SK-N-SH treated with all-trans-retinoic acid at 6 μM for 48 hours (cell line): ENCODE results near the gene FTO.

ENCODE experiments used
- ATAC-seq: fragments of 200-7000 bp; cut with Tn5 transposase; 3 replicates; pipeline ENCODE4 v1.9.1; 2020; ENCODE audit warnings: mild to moderate bottlenecking, moderate library complexity
- ARNTL ChIP-seq: fragments of 450-650 bp; formaldehyde crosslinking; IDR thresholded peaks from 2 replicates; pipeline ENCODE4 v1.5.0; 2020; ENCODE audit warnings: low read depth, mild to moderate bottlenecking, moderate library complexity, borderline replicate concordance
- BACH2 ChIP-seq: fragments of 250-450 bp; sonication (Bioruptor Pico); IDR thresholded peaks from 2 replicates; pipeline ENCODE4 v1.9.0; 2021; ENCODE audit warnings: mild to moderate bottlenecking, borderline replicate concordance
- CREB5 ChIP-seq: fragments of 250-450 bp; sonication (Bioruptor Pico); IDR thresholded peaks from 2 replicates; pipeline ENCODE4 v1.5.1; 2020; ENCODE audit warnings: low read depth, mild to moderate bottlenecking, moderate library complexity
- CSDC2 ChIP-seq: fragments of 250-450 bp; sonication (Bioruptor Pico); IDR thresholded peaks from 2 replicates; pipeline ENCODE4 v1.5.0; 2020; ENCODE audit warnings: mild to moderate bottlenecking, moderate library complexity
- CSRNP3 ChIP-seq: fragments of 250-450 bp; sonication (Bioruptor Pico); IDR thresholded peaks from 2 replicates; pipeline ENCODE4 v1.5.1; 2021; ENCODE audit warnings: mild to moderate bottlenecking, moderate library complexity
- ESRRG ChIP-seq: fragments of 250-450 bp; sonication (Bioruptor Pico); IDR thresholded peaks from 2 replicates; pipeline ENCODE4 v1.6.1; 2021; ENCODE audit warnings: mild to moderate bottlenecking
- GLIS3 ChIP-seq: fragments of 250-450 bp; sonication (Bioruptor Pico); IDR thresholded peaks from 2 replicates; pipeline ENCODE4 v1.5.0; 2020; ENCODE audit warnings: mild to moderate bottlenecking, moderate library complexity
- OSR1 ChIP-seq: fragments of 250-450 bp; sonication (Bioruptor Pico); IDR thresholded peaks from 2 replicates; pipeline ENCODE4 v1.8.0; 2022; ENCODE audit warnings: moderate library complexity, mild to moderate bottlenecking, inconsistent platforms
- PATZ1 ChIP-seq: fragments of 250-450 bp; sonication (Bioruptor Pico); IDR thresholded peaks from 2 replicates; pipeline ENCODE4 v1.8.0; 2020; ENCODE audit warnings: mild to moderate bottlenecking, moderate library complexity, borderline replicate concordance
- POU6F1 ChIP-seq: fragments of 250-450 bp; sonication (Bioruptor Pico); IDR thresholded peaks from 2 replicates; pipeline ENCODE4 v1.8.0; 2021; ENCODE audit warnings: low read depth, mild to moderate bottlenecking, moderate library complexity, borderline replicate concordance
- PPARA ChIP-seq: fragments of 250-450 bp; sonication (Bioruptor Pico); IDR thresholded peaks from 2 replicates; pipeline ENCODE4 v1.5.0; 2020; ENCODE audit warnings: mild to moderate bottlenecking, borderline replicate concordance
- RARB ChIP-seq: fragments of 250-450 bp; sonication (Bioruptor Pico); IDR thresholded peaks from 2 replicates; pipeline ENCODE4 v1.8.0; 2021; ENCODE audit warnings: mild to moderate bottlenecking, moderate library complexity
- SNAI2 ChIP-seq: fragments of 250-450 bp; sonication (Bioruptor Pico); IDR thresholded peaks from 2 replicates; pipeline ENCODE4 v1.5.0; 2020; ENCODE audit warnings: mild to moderate bottlenecking, moderate library complexity
- TCF4 ChIP-seq: fragments of 250-450 bp; sonication (Bioruptor Pico); IDR thresholded peaks from 2 replicates; pipeline ENCODE4 v1.8.0; 2021; ENCODE audit warnings: mild to moderate bottlenecking, moderate library complexity, borderline replicate concordance
- TOX ChIP-seq: fragments of 250-450 bp; sonication (Bioruptor Pico); IDR thresholded peaks from 2 replicates; pipeline ENCODE4 v1.8.0; 2021; ENCODE audit warnings: mild to moderate bottlenecking, moderate library complexity, borderline replicate concordance
- TSHZ2 ChIP-seq: fragments of 250-450 bp; sonication (Bioruptor Pico); IDR thresholded peaks from 2 replicates; pipeline ENCODE4 v1.5.0; 2020; ENCODE audit warnings: mild to moderate bottlenecking, moderate library complexity
- ZC3H10 ChIP-seq: fragments of 250-450 bp; sonication (Bioruptor Pico); IDR thresholded peaks from 2 replicates; pipeline ENCODE4 v1.5.1; 2021; ENCODE audit warnings: mild to moderate bottlenecking, moderate library complexity
- ZFP3 ChIP-seq: fragments of 250-450 bp; sonication (Bioruptor Pico); IDR thresholded peaks from 2 replicates; pipeline ENCODE4 v1.5.0; 2020; ENCODE audit warnings: mild to moderate bottlenecking, moderate library complexity
- ZFP30 ChIP-seq: fragments of 450-650 bp; formaldehyde crosslinking; IDR thresholded peaks from 2 replicates; pipeline ENCODE4 v1.5.0; 2022; ENCODE audit warnings: mild to moderate bottlenecking, moderate library complexity
- ZNF70 ChIP-seq: fragments of 450-650 bp; formaldehyde crosslinking; IDR thresholded peaks from 2 replicates; pipeline ENCODE4 v1.5.0; 2020; ENCODE audit warnings: mild to moderate bottlenecking, moderate library complexity
- ZNF8 ChIP-seq: fragments of 450-650 bp; formaldehyde crosslinking; IDR thresholded peaks from 2 replicates; pipeline ENCODE4 v1.5.0; 2020; ENCODE audit warnings: mild to moderate bottlenecking, moderate library complexity

FTO gene

GRCh38 chr16:54107583-54108202 lies 403.7 kb downstream of the FTO start:
- no peak for ATAC-seq
- TF ChIP-seq POU6F1 (CRISPR knock-in tag) (no peak), ZNF70 (CRISPR knock-in tag) (no peak), TCF4 (CRISPR knock-in tag) (no peak), RARB (CRISPR knock-in tag) (no peak), GLIS3 (CRISPR knock-in tag) (no peak), CREB5 (no peak), ZFP3 (CRISPR knock-in tag) (no peak), ARNTL (CRISPR knock-in tag) (no peak), TSHZ2 (no peak), ZNF8 (CRISPR knock-in tag) (no peak), SNAI2 (no peak), CSDC2 (no peak), ESRRG (no peak)

- TF ChIP-seq TOX (CRISPR knock-in tag) (no peak), SNAI2 (no peak), ESRRG (no peak), ZC3H10 (no peak), BACH2 (no peak), RARB (CRISPR knock-in tag) (no peak), ZFP3 (CRISPR knock-in tag) (no peak), GLIS3 (CRISPR knock-in tag) (no peak), PATZ1 (no peak), TSHZ2 (no peak), CSDC2 (no peak), PPARA (no peak), TCF4 (CRISPR knock-in tag) (no peak), POU6F1 (CRISPR knock-in tag) (no peak), OSR1 (CRISPR knock-in tag) (no peak), ZFP30 (CRISPR knock-in tag) (no peak), CSRNP3 (CRISPR knock-in tag) (no peak)
These were observed 406.3 kb downstream of the FTO start for GRCh38 chr16:54110016-54110981.

More at GRCh38 chr16:54110016-54110981, 406.3 kb downstream of the FTO start:
- ATAC-seq = no peak
